ENCODE data around the gene DUSP12. TPM values are rescaled to one million over a fixed set of nuclear protein-coding genes. Genes with fewer than 3 reads are reported as not detected.

Gene DUSP12
- total and polyA plus RNA-seq, 2 donors (not counting 1 experiment from before 2014, with no cell fraction given) = 29.5 to 41.9 TPM

DNA sequence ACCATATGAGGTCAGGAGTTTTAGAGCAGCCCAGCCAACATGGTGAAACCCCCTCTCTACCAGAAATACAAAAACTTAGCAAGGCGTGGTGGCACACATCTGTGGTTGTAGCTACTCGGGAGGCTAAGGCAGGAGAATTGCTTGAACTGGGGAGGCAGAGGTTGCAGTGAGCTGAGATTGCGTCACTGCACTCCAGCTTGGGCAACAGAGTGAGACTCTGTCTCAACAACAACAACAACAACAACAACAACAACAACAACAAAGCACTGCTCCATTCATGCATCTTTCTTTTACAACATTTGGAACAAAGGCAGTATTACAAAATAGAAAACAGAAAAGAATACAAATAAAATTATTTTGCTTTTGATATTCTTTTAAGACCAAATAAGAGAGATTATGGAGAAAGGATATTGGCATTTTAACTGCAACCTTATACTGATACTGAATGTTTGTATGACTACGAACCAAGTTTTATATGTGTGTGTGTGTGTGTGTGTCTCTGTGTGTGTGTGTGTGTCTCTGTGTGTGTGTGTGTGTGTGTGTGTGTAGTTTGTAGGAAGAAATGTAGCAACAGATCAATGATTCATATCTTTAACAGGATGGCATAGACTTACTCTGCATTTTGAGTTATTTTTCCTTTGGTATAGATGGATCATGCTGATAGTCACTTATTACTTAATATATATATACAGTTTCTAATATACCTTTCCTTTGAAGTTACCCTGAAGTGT is 41.2 kb downstream of the DUSP12 start:
- Histone ChIP-seq H3K4me3 (ENCODE audit: control extremely low read depth in 1 of 5, extremely low read depth in 1 of 5, insufficient read depth in 1 of 5, low read depth in 2 of 5, low read length in 4 of 5) (no peak overlapping the region), H2AFZ (ENCODE audit: insufficient read depth, low read depth, low read length, poor library complexity, severe bottlenecking) (no peak overlapping the region), H3K79me2 (ENCODE audit: control insufficient read depth, insufficient read depth, low read length) (no peaks in the 10 kb centered on the region), H3K4me2 (replicated peaks; ENCODE audit: low read depth, low read length, poor library complexity, severe bottlenecking) (no peak overlapping the region), H4K20me1 (ENCODE audit: control insufficient read depth, insufficient read depth, low read length, poor library complexity, severe bottlenecking) (peaks cover 14% of the 10 kb centered on the region), H3K36me3 (replicated peaks in 1 of 2; ENCODE audit: control extremely low read depth in 1 of 2, control insufficient read depth in 1 of 2, extremely low read depth in 1 of 2, insufficient read depth in 2 of 2, low read length in 1 of 2) (peaks cover 11 to 62% of the 10 kb centered on the region in 2 experiments), H3K9me3 (ENCODE audit: control extremely low read depth in 1 of 3, control insufficient read depth in 2 of 3, insufficient read depth in 1 of 3, low read length in 2 of 3) (no peaks in the 10 kb centered on the region), H3K27ac (ENCODE audit: low read length in 2 of 2) (no peak overlapping the region), H3K4me1 (ENCODE audit: control insufficient read depth in 2 of 2, insufficient read depth in 2 of 2, low read length in 2 of 2) (no peaks in the 10 kb centered on the region), H3K9ac (ENCODE audit: low read length) (no peak overlapping the region), H3K27me3 (replicated peaks in 1 of 4; ENCODE audit: control extremely low read depth in 1 of 4, control insufficient read depth in 3 of 4, insufficient read depth in 4 of 4, low read length in 3 of 4) (no peaks in the 10 kb centered on the region)
- intact Hi-C loops (cut with micrococcal nuclease) = loop anchor here (5.0 kb wide), 1 partner anchor 837 kb away; no protein-coding TSS in a partner anchor
- 60% methylated on average over 1 of the region's 4 CpGs for WGBS (ENCODE audit: insufficient coverage)
- Mint-ChIP-seq H3K27ac (no peak overlapping the region), H3K4me3 (no peak overlapping the region), H3K9me3 (ENCODE audit: insufficient read depth) (no peaks in the 10 kb centered on the region), H3K4me1 (peaks cover 3% of the 10 kb centered on the region), H3K27me3 (no peaks in the 10 kb centered on the region)
- TF ChIP-seq, protein P1, sequence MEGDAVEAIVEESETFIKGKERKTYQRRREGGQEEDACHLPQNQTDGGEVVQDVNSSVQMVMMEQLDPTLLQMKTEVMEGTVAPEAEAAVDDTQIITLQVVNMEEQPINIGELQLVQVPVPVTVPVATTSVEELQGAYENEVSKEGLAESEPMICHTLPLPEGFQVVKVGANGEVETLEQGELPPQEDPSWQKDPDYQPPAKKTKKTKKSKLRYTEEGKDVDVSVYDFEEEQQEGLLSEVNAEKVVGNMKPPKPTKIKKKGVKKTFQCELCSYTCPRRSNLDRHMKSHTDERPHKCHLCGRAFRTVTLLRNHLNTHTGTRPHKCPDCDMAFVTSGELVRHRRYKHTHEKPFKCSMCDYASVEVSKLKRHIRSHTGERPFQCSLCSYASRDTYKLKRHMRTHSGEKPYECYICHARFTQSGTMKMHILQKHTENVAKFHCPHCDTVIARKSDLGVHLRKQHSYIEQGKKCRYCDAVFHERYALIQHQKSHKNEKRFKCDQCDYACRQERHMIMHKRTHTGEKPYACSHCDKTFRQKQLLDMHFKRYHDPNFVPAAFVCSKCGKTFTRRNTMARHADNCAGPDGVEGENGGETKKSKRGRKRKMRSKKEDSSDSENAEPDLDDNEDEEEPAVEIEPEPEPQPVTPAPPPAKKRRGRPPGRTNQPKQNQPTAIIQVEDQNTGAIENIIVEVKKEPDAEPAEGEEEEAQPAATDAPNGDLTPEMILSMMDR (IDR thresholded peaks at IDR 0.05) = no peak
- no peak for TF ChIP-seq EZH2 (IDR thresholded peaks at IDR 0.05; ENCODE audit: borderline replicate concordance, insufficient read depth, low read depth, low read length, poor library complexity, severe bottlenecking)
- ATAC-seq (ENCODE audit: low read depth) (no peak), DNase-seq (no peak)
- ChIA-PET CTCF (no interaction called here), POLR2A (no interaction called here)

DNA sequence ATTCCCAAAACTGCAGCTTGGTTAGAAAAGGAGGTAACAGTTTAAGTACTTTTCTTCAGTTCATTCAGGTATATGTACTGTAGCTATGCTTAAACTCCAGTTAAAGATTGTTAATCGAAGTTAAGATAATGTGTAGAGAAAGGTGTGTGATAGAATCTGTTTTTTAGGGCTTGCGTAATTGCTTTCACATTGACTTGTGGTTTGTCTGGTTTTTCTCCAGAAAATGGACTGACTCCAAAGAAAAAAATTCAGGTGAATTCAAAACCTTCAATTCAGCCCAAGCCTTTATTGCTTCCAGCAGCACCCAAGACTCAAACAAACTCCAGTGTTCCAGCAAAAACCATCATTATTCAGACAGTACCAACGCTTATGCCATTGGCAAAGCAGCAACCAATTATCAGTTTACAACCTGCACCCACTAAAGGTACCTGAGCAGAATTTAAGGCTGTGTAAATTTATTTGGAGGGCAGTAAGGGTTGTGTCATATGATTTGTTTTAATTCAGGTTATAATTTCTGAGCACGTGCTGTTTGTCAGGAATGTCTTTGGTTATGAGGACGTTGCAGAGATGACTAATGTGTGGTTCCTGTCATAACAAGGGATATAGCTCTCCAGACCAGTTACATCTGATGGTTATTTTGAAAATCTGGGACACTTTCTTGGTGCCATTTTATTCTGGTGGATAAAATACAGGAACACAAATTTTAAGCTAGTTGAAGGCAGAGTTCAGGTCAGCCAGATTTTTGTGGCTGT is 42.5 kb downstream of the DUSP12 start:
- no peaks in the 10 kb centered on the region for H3K9me3 ChIP-seq (ENCODE audit: control extremely low read depth in 1 of 3, control insufficient read depth in 2 of 3, insufficient read depth in 1 of 3, low read length in 2 of 3)
- no peaks in the 10 kb centered on the region for H3K4me1 ChIP-seq (ENCODE audit: control insufficient read depth in 2 of 2, insufficient read depth in 2 of 2, low read length in 2 of 2)
- H3K9ac ChIP-seq (ENCODE audit: low read length) = no peak overlapping the region
- H3K4me1 Mint-ChIP-seq = peaks cover 3% of the 10 kb centered on the region
- no peaks in the 10 kb centered on the region for H3K79me2 ChIP-seq (ENCODE audit: control insufficient read depth, insufficient read depth, low read length)
- H3K27me3 Mint-ChIP-seq = no peaks in the 10 kb centered on the region
- TF ChIP-seq, protein P1 (IDR thresholded peaks at IDR 0.05) = no peak
- no peak for TF ChIP-seq EZH2 (IDR thresholded peaks at IDR 0.05; ENCODE audit: borderline replicate concordance, insufficient read depth, low read depth, low read length, poor library complexity, severe bottlenecking)
- H3K4me2 ChIP-seq (replicated peaks; ENCODE audit: low read depth, low read length, poor library complexity, severe bottlenecking) = no peak overlapping the region
- no peak overlapping the region for H3K4me3 ChIP-seq (ENCODE audit: control extremely low read depth in 1 of 5, extremely low read depth in 1 of 5, insufficient read depth in 1 of 5, low read depth in 2 of 5, low read length in 4 of 5)
- H3K27ac Mint-ChIP-seq = no peak overlapping the region
- intact Hi-C loops (cut with micrococcal nuclease) = loop anchor here (5.0 kb wide), 1 partner anchor 835 kb away; no protein-coding TSS in a partner anchor
- H3K9me3 Mint-ChIP-seq (ENCODE audit: insufficient read depth) = no peaks in the 10 kb centered on the region
- no peaks in the 10 kb centered on the region for H3K27me3 ChIP-seq (replicated peaks in 1 of 4; ENCODE audit: control extremely low read depth in 1 of 4, control insufficient read depth in 3 of 4, insufficient read depth in 4 of 4, low read length in 3 of 4)
- 96% methylated on average over 2 of the region's 5 CpGs for WGBS (ENCODE audit: insufficient coverage)
- CTCF ChIA-PET = interaction anchor here (0.7 to 2.4 kb wide), 14 partner anchors 8 to 305 kb away, joined by 3 to 17 read pairs (median 4); partner anchors contain the start of gene DUSP12
- ATAC-seq (ENCODE audit: low read depth) = no peak
- H2AFZ ChIP-seq (ENCODE audit: insufficient read depth, low read depth, low read length, poor library complexity, severe bottlenecking) = no peak overlapping the region
- H3K27ac ChIP-seq (ENCODE audit: low read length in 2 of 2) = no peak overlapping the region
- H4K20me1 ChIP-seq (ENCODE audit: control insufficient read depth, insufficient read depth, low read length, poor library complexity, severe bottlenecking) = peaks cover 14% of the 10 kb centered on the region
- peaks cover 11 to 64% of the 10 kb centered on the region in 2 experiments for H3K36me3 ChIP-seq (replicated peaks in 1 of 2; ENCODE audit: control extremely low read depth in 1 of 2, control insufficient read depth in 1 of 2, extremely low read depth in 1 of 2, insufficient read depth in 2 of 2, low read length in 1 of 2)
- no peak overlapping the region for H3K4me3 Mint-ChIP-seq
- POLR2A ChIA-PET = no interaction called here
- DNase-seq = no peak

Measured in B cell (primary cell).